Neural progenitor cell (in vitro differentiated cells): ENCODE data around the gene SEMA3B.

Source experiments
- CTCF ChIP-seq: fragments of 200-600 bp; sonication (generic); IDR thresholded peaks from 2 replicates; pipeline ENCODE4 v1.5.1; 2017; ENCODE audit warnings: antibody characterized with exemption, mild to moderate bottlenecking
- EZH2phosphoT487 ChIP-seq: fragments of 200-600 bp; sonication (generic); IDR thresholded peaks from 2 replicates; pipeline ENCODE4 v1.6.1; 2017; ENCODE audit warnings: antibody characterized with exemption

GRCh38 chr3:50237133-50237651 lies 31.8 kb upstream of the SEMA3B start:
- no peak for TF ChIP-seq CTCF
- no peak for TF ChIP-seq EZH2phosphoT487
